Epithelial cell of proximal tubule (primary cell): ENCODE measurements around the gene EPHA3. TPM values are rescaled to one million over a fixed set of nuclear protein-coding genes. Genes with fewer than 3 reads are reported as not detected.

ENCODE experiments used
- DNase-seq: peaks from one replicate; pipeline ENCODE4 v3.0.0-alpha.2; 2011; ENCODE audit warnings: low read depth
- H3K4me3 ChIP-seq: 2 replicates; pipeline ENCODE4 v1.5.1; 2011; ENCODE audit warnings: low read depth, mild to moderate bottlenecking, low read length
- CTCF ChIP-seq: conservative IDR thresholded peaks from 2 replicates; pipeline ENCODE4 v1.5.1; 2012; ENCODE audit warnings: low read depth, mild to moderate bottlenecking, low read length
- total RNA-seq: library from RNA; depleted of rRNA; stranded (reverse); fragments of >200 nt; gene quantifications from 2 replicates; pipeline ENCODE4 v1.2.3, GENCODE V29; 2015

EPHA3 gene
- total RNA-seq, result 0.06 TPM in 1 of 2 replicates, not detected in the other

GRCh38 chr3:89107461-89108290, at the start of gene EPHA3:
Gene EPHA3 (plus strand): TSS chr3:89107621. CDS start chr3:89107749, 128 bp downstream.
- TF ChIP-seq CTCF, result no peak
- H3K4me3 ChIP-seq, result peak within 1 kb of the TSS; percentile 36
- no peak for DNase-seq

GRCh38 chr3:89058371-89058770, 49.0 kb upstream of the EPHA3 start:
- no peak for DNase-seq
- H3K4me3 ChIP-seq, result no peak overlapping the region
- no peak for TF ChIP-seq CTCF

GRCh38 chr3:89059211-89059925, 48.1 kb upstream of the EPHA3 start:
- DNase-seq, result no peak
- TF ChIP-seq CTCF, result no peak
- H3K4me3 ChIP-seq, result no peak overlapping the region

GRCh38 chr3:89061259-89061658, 46.2 kb upstream of the EPHA3 start:
- TF ChIP-seq CTCF, result no peak
- no peak for DNase-seq
- no peak overlapping the region for H3K4me3 ChIP-seq

GRCh38 chr3:89067736-89068135, 39.7 kb upstream of the EPHA3 start:
- TF ChIP-seq CTCF, result no peak
- no peak overlapping the region for H3K4me3 ChIP-seq
- no peak for DNase-seq

- no peak overlapping the region for H3K4me3 ChIP-seq
- DNase-seq, result no peak
- TF ChIP-seq CTCF, result no peak
Observed at GRCh38 chr3:89072642-89073041, 34.8 kb upstream of the EPHA3 start.

- no peak overlapping the region for H3K4me3 ChIP-seq
- TF ChIP-seq CTCF, result no peak
- no peak for DNase-seq
Observed at GRCh38 chr3:89079944-89080343, 27.5 kb upstream of the EPHA3 start.
